ENCODE data around the gene KAZN.

- no peak for TF ChIP-seq POLR2A (IDR thresholded peaks at IDR 0.05)
- no peak for TF ChIP-seq CTCF (IDR thresholded peaks at IDR 0.05)
- no peak for TF ChIP-seq POLR2AphosphoS5 (IDR thresholded peaks at IDR 0.05)
Observed at GRCh38 chr1:14599800-14600199, 1.3 kb downstream of the KAZN start.
